ENCODE results near the gene GNL1.

Gene GNL1

GRCh38 chr6:30578051-30578450 lies 21.8 kb upstream of the GNL1 start:
- Histone ChIP-seq H3K4me1 (ENCODE audit: insufficient read depth, low read length) (peaks cover 21% of the 10 kb centered on the region), H3K36me3 (ENCODE audit: insufficient read depth, low read length) (peaks cover 79% of the 10 kb centered on the region), H3K9ac (ENCODE audit: low read depth, low read length) (no peak overlapping the region), H2AFZ (ENCODE audit: low read depth, low read length) (no peak overlapping the region), H3K4me2 (ENCODE audit: insufficient read depth, low read length) (no peak overlapping the region), H3K79me2 (ENCODE audit: insufficient read depth, low read length) (peaks cover 52% of the 10 kb centered on the region), H4K20me1 (ENCODE audit: insufficient read depth, low read length) (peaks cover 52% of the 10 kb centered on the region), H3K27ac (ENCODE audit: low read length) (no peak overlapping the region), H3K27me3 (ENCODE audit: insufficient read depth, low read length, poor library complexity) (no peaks in the 10 kb centered on the region), H3K9me3 (ENCODE audit: insufficient read depth, low read length, severe bottlenecking) (no peaks in the 10 kb centered on the region), H3K4me3 (ENCODE audit: low read depth in 1 of 2, low read length in 2 of 2) (no peak overlapping the region)
- ATAC-seq (ENCODE audit: insufficient read depth, low read depth) (no peak), DNase-seq (no peak)
- TF ChIP-seq, protein P1, sequence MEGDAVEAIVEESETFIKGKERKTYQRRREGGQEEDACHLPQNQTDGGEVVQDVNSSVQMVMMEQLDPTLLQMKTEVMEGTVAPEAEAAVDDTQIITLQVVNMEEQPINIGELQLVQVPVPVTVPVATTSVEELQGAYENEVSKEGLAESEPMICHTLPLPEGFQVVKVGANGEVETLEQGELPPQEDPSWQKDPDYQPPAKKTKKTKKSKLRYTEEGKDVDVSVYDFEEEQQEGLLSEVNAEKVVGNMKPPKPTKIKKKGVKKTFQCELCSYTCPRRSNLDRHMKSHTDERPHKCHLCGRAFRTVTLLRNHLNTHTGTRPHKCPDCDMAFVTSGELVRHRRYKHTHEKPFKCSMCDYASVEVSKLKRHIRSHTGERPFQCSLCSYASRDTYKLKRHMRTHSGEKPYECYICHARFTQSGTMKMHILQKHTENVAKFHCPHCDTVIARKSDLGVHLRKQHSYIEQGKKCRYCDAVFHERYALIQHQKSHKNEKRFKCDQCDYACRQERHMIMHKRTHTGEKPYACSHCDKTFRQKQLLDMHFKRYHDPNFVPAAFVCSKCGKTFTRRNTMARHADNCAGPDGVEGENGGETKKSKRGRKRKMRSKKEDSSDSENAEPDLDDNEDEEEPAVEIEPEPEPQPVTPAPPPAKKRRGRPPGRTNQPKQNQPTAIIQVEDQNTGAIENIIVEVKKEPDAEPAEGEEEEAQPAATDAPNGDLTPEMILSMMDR (IDR thresholded peaks at IDR 0.05; ENCODE audit: borderline replicate concordance, extremely low read depth, low read length, poor library complexity, severe bottlenecking): no peak
- no peak for TF ChIP-seq EZH2 (IDR thresholded peaks at IDR 0.05; ENCODE audit: borderline replicate concordance, low read depth, low read length, severe bottlenecking)

GRCh38 chr6:30573113-30573512 lies 16.8 kb upstream of the GNL1 start:
- Histone ChIP-seq H3K9ac (ENCODE audit: low read depth, low read length) (peak overlapping the region; percentile 81; the same call in 1 of the 2 replicates), H3K36me3 (ENCODE audit: insufficient read depth, low read length) (peaks cover 44% of the 10 kb centered on the region), H4K20me1 (ENCODE audit: insufficient read depth, low read length) (peaks cover 61% of the 10 kb centered on the region), H3K27ac (ENCODE audit: low read length) (no peak overlapping the region), H3K4me2 (ENCODE audit: insufficient read depth, low read length) (peak overlapping the region; percentile 95), H3K9me3 (ENCODE audit: insufficient read depth, low read length, severe bottlenecking) (no peaks in the 10 kb centered on the region), H3K79me2 (ENCODE audit: insufficient read depth, low read length) (peaks cover 70% of the 10 kb centered on the region), H2AFZ (ENCODE audit: low read depth, low read length) (no peak overlapping the region), H3K4me1 (ENCODE audit: insufficient read depth, low read length) (peaks cover 50% of the 10 kb centered on the region), H3K27me3 (ENCODE audit: insufficient read depth, low read length, poor library complexity) (no peaks in the 10 kb centered on the region), H3K4me3 (ENCODE audit: low read depth in 1 of 2, low read length in 2 of 2) (peak overlapping the region in 1 of 2 experiments; percentile 84; a peak in 1 of 4 replicates)
- TF ChIP-seq EZH2 (IDR thresholded peaks at IDR 0.05; ENCODE audit: borderline replicate concordance, low read depth, low read length, severe bottlenecking): no peak
- ATAC-seq (ENCODE audit: insufficient read depth, low read depth) (no peak), DNase-seq (no peak)

GRCh38 chr6:30572148-30572547 lies 15.9 kb upstream of the GNL1 start:
- no peak overlapping the region for H2AFZ ChIP-seq (ENCODE audit: low read depth, low read length)
- H3K9ac ChIP-seq (ENCODE audit: low read depth, low read length): peak overlapping the region; percentile 81
- H3K27me3 ChIP-seq (ENCODE audit: insufficient read depth, low read length, poor library complexity): no peaks in the 10 kb centered on the region
- H3K79me2 ChIP-seq (ENCODE audit: insufficient read depth, low read length): peaks cover 63% of the 10 kb centered on the region
- peaks cover 50% of the 10 kb centered on the region for H3K4me1 ChIP-seq (ENCODE audit: insufficient read depth, low read length)
- peaks cover 53% of the 10 kb centered on the region for H4K20me1 ChIP-seq (ENCODE audit: insufficient read depth, low read length)
- peak overlapping the region; percentile 98 for H3K27ac ChIP-seq (ENCODE audit: low read length)
- TF ChIP-seq, protein P1 (IDR thresholded peaks at IDR 0.05; ENCODE audit: borderline replicate concordance, extremely low read depth, low read length, poor library complexity, severe bottlenecking): no peak
- TF ChIP-seq EZH2 (IDR thresholded peaks at IDR 0.05; ENCODE audit: borderline replicate concordance, low read depth, low read length, severe bottlenecking): no peak
- H3K9me3 ChIP-seq (ENCODE audit: insufficient read depth, low read length, severe bottlenecking): no peaks in the 10 kb centered on the region
- H3K36me3 ChIP-seq (ENCODE audit: insufficient read depth, low read length): peaks cover 34% of the 10 kb centered on the region
- DNase-seq (no peak), ATAC-seq (ENCODE audit: insufficient read depth, low read depth) (no peak)
- H3K4me2 ChIP-seq (ENCODE audit: insufficient read depth, low read length): peak overlapping the region; percentile 95
- H3K4me3 ChIP-seq (ENCODE audit: low read depth in 1 of 2, low read length in 2 of 2): peak overlapping the region; percentile 73 to 84

GRCh38 chr6:30571762-30572082 lies 15.4 kb upstream of the GNL1 start:
- peak overlapping the region; percentile 98 for H3K27ac ChIP-seq (ENCODE audit: low read length)
- H2AFZ ChIP-seq (ENCODE audit: low read depth, low read length): peak overlapping the region; percentile 91
- DNase-seq: no peak
- peak overlapping the region; percentile 95 for H3K4me2 ChIP-seq (ENCODE audit: insufficient read depth, low read length)
- TF ChIP-seq EZH2 (IDR thresholded peaks at IDR 0.05; ENCODE audit: borderline replicate concordance, low read depth, low read length, severe bottlenecking): no peak
- TF ChIP-seq, protein P1 (IDR thresholded peaks at IDR 0.05; ENCODE audit: borderline replicate concordance, extremely low read depth, low read length, poor library complexity, severe bottlenecking): no peak
- peaks cover 50% of the 10 kb centered on the region for H3K4me1 ChIP-seq (ENCODE audit: insufficient read depth, low read length)
- H4K20me1 ChIP-seq (ENCODE audit: insufficient read depth, low read length): peaks cover 49% of the 10 kb centered on the region
- peak overlapping the region; percentile 81 for H3K9ac ChIP-seq (ENCODE audit: low read depth, low read length)
- peaks cover 59% of the 10 kb centered on the region for H3K79me2 ChIP-seq (ENCODE audit: insufficient read depth, low read length)
- H3K4me3 ChIP-seq (ENCODE audit: low read depth in 1 of 2, low read length in 2 of 2): peak overlapping the region; percentile 73 to 84
- no peak for ATAC-seq (ENCODE audit: insufficient read depth, low read depth)
- H3K36me3 ChIP-seq (ENCODE audit: insufficient read depth, low read length): peaks cover 30% of the 10 kb centered on the region
- no peaks in the 10 kb centered on the region for H3K9me3 ChIP-seq (ENCODE audit: insufficient read depth, low read length, severe bottlenecking)
- no peaks in the 10 kb centered on the region for H3K27me3 ChIP-seq (ENCODE audit: insufficient read depth, low read length, poor library complexity)

Data from DND-41 (cell line).